AG10803 (cell line): Measurements from ENCODE around the gene CCDC127.

Experiments used
- DNase-seq: peaks from one replicate; pipeline ENCODE4 v3.0.0; 2010; ENCODE audit warnings: low read depth
- H3K4me3 ChIP-seq: 2 replicates; pipeline ENCODE4 v1.5.1; 2011; ENCODE audit warnings: mild to moderate bottlenecking, low read length, control low read depth
- CTCF ChIP-seq: conservative IDR thresholded peaks from 2 replicates; pipeline ENCODE4 v1.5.1; 2011; ENCODE audit warnings: mild to moderate bottlenecking, low read length, control low read depth, inconsistent platforms

Gene CCDC127

GRCh38 chr5:191036-191948 is 26.7 kb downstream of the CCDC127 start, which contains the start of gene LRRC14B:
LRRC14B (plus strand) TSS chr5:191495; CDS start chr5:191539, 44 bp downstream.
- H3K4me3 ChIP-seq: no peak within 1 kb of the TSS
- no peak for DNase-seq
- no peak for TF ChIP-seq CTCF

- H3K4me3 ChIP-seq: no peak overlapping the region
- no peak for TF ChIP-seq CTCF
- DNase-seq: no peak
Observed at GRCh38 chr5:190366-191035, 27.5 kb downstream of the CCDC127 start.

- TF ChIP-seq CTCF: no peak
- DNase-seq: no peak
- H3K4me3 ChIP-seq: no peak overlapping the region
Observed at GRCh38 chr5:189976-190365, 28.0 kb downstream of the CCDC127 start.

GRCh38 chr5:189486-189885 is 28.5 kb downstream of the CCDC127 start:
- no peak for TF ChIP-seq CTCF
- no peak for DNase-seq

GRCh38 chr5:188488-189481 is 29.2 kb downstream of the CCDC127 start:
- peak; percentile 84 for TF ChIP-seq CTCF
- DNase-seq: peak; percentile 78
- H3K4me3 ChIP-seq: peak overlapping the region; percentile 36

More at GRCh38 chr5:189486-189885, 28.5 kb downstream of the CCDC127 start:
- no peak overlapping the region for H3K4me3 ChIP-seq

- no peak overlapping the region for H3K4me3 ChIP-seq
- DNase-seq: peak; percentile 37
- TF ChIP-seq CTCF: no peak
Observed at GRCh38 chr5:187617-188451, 30.1 kb downstream of the CCDC127 start.
